Cerebellar nuclear complex (tissue), 1 donor: Measurements from ENCODE around the gene TCF7L2.

ENCODE experiments used
- DNase-seq, 2 experiments: peaks; one replicate each; lab custom pipeline; 2025; lab: John Stamatoyannopoulos, UW

TCF7L2 gene

DNA sequence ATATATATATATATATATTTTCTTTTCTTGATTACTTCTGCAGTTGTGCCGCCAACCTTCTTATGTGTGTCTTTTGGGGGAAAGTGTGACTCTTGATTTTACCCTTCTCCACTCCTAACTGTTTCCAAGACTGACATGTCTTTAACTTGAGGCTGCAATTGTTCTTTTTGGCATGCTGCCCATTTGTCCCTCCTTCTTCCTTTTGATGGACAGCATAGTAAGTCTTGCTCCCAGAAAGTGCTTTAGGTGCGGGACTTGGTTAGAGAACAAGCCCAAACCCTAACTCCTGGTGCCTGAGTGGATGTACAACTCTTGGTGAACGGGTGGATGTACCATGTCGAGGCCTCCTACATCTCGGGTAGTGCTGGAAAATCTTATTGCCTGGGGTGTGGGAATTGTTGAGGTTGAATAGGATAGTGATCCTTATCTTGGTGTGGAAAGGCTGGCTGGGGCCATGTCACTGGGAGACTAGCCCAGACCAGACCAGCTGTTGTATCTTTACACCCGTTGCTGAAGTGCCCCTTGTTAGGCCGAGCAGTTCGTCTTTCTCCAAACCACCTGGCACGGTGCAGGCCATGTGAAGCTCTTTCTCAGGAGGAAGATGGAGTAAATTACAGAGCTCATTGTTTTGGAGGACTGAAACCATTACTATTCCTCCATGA, 16.3 kb downstream of the TCF7L2 start:
- no peak for DNase-seq

DNA sequence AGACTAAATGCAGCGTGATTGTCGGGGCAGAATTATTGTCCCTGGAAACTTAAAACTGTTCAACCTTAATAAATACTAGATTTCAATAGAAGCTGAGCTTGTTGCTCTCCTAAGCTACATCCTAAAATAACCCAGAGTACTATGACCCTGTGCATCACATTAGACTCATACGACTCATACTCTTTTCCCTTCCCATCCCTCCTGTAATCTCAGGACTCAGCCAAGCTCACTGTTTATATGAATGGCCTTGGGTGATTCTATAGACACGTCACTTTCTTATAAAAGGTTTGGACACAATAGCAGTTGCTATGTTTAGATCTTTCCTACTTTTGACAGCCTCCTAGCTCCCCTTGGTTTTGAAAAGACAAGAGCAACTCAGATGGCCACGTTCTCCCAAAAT, 17.2 kb downstream of the TCF7L2 start:
- no peak for DNase-seq

DNA sequence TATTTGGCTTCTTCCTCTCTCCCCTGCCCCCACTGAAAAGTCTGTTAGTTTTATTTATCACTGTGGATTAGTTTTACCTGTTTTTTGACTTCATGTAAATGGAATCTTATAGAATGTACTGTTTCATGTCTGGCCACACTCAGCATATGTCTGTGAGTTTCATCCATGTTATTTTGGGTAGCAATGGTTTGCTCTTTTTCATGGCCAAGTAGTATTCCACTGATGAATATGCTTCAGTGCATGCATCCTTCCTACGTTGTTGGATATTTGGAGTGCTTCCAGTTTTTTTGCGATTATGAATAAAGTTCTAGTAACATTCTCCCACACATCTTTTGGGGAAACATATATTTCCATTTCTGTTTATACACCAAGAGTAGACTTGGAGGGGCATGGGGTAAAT, 19.1 kb downstream of the TCF7L2 start:
- DNase-seq = no peak

DNA sequence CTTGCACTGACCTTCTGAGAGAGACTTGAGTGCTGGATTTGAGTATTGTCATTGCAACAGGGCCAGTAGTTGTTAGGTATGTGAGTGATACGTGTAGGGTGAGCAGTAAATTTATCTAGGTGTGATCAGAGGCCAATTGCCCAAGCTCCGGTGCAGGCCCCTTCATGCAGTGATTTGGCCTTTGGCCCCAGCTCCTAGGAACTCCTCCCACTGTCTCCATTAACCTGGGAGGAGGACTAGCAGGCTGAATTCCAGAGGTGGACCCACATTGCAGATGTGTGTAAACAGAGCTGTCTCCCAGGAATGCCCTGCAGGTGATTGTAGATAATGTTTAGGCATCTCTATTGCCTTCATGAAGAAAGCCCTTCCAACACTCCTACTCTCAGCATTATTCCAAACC, 19.5 kb downstream of the TCF7L2 start:
- DNase-seq = no peak

DNA sequence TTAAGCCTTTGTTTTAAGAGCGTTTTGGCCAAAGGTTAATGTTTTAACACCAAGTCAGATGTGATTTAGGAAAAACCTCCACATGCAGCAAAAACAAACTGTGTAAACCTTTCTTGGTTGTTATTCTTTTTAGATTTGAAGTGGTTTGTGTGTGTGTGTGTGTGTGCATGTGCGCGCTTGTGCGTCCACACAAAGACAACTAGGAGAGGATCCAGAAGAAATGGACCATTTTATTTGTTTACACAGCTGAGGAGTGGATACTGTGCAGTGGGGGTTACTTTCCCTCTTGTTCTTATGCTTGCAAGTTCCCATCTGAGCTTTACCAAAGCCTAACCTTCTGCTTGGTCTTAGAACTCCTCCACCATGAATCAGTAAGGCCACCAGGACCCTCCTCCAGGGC, 20.0 kb downstream of the TCF7L2 start:
- DNase-seq = no peak

DNA sequence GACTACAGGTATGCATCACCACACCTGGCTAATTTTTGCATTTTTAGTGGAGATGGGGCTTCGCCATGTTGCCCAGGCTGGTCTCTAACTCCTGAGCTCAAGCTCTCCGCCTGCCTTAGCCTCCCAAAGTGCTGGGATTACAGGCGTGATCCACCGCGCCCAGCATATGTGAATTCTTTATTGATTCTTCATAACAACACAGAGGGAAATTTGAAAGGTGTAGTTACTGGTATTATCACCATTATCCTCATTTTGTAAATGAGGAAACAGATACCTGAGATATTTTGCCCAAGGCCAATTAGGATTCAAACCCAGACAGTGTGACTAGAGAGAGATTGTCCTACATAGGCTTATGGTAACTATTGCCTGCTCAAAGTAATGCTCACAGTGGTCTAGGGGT, 22.6 kb downstream of the TCF7L2 start:
- no peak for DNase-seq

DNA sequence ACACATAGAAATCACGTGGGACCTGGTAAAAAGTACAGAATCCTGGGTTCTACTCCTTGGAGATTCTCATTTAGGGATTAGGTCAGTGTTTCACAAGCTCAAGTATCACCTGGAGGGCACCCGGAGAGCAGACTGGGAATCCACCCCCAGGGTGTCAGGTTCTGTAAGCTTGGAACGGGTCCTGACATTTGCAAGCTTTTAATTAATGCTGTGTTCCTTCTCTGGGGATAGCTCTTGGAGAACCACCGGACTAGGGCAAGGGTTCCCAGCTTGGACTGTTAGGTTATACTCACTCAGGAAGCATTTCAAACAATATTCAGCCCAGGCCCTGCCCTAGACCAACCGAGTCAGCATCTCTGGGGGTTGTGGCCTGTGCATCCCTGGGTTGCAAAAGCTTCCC, 23.0 kb downstream of the TCF7L2 start:
- no peak for DNase-seq

DNA sequence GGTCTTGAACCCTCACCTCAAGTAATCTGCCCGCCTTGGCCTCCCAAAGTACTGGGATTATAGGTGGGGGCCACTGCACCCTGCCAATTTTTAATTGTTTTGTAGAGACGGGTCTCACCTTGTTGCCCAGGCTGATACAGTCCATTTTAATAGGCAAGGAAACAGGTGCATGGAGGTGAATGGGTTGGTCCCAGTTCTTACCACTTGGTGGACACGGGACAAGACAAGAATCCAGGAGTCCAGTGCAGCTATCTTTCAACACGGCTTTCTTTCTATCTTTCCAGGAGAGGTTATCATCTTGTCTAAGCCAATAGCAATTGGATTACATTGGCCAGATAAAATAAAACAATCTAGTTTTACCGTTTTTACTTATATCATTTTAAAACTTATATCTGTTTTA, 23.8 kb downstream of the TCF7L2 start:
- DNase-seq = no peak

DNA sequence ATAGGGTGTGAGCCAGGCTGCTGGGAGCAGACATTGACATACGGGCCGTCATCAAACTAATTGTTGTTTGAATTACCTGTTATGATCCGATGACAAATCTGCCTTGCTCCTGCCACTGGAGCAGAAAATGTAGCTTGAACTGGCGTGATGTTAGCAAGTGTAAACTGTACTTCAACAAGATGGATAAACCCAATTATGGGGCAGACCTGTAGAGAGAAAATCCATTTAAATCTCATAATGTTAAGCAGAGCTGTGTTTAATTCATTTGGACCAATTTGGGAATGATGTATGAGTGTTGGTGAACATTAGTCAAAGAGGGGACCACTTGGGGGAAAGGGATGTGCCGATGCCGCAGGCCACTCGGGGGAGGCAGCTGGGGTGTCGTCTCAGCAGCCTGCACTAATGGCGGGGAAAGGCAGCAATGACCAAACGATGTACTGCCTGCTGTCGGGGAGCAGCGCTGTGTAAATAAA, 27.4 kb downstream of the TCF7L2 start:
- no peak for DNase-seq

DNA sequence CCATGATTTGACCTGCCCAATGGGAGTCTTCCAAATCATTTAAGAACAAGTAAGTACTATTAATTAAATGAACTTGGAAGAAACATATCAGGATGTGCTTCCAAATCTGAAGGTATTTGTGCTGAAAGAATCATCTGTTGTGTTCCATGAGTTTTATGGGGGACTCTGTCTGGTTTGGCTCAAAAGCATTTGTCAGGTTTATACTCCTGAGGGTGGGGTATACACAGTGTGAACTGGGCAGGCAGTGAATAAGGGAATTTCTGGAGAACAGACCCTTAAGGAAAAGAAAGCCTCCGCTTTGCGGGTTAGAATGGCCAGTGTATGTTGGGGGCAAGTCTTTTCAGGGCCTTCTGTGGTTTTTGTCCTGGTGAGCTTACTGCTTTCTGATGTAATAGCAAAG, 29.9 kb downstream of the TCF7L2 start:
- no peak for DNase-seq

DNA sequence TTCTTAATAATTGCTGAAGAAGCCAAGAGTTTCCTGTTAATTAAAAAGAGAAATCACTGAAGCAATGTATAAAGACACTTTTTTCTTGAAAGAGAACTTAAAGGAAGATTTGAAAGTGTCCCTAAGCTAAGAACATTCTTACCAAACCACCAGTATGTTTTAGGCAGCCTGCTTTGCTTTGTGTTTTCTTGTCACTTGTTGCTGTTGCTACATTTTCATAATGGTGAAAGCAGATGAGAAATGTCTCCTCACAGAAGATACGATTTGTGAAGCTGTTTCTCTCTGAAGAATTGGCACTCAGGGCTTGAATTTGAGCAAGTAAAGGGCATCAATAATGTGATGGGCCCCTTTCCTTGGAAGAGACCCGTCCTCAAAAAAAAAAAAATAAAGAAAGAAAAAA, 30.9 kb downstream of the TCF7L2 start:
- no peak for DNase-seq

DNA sequence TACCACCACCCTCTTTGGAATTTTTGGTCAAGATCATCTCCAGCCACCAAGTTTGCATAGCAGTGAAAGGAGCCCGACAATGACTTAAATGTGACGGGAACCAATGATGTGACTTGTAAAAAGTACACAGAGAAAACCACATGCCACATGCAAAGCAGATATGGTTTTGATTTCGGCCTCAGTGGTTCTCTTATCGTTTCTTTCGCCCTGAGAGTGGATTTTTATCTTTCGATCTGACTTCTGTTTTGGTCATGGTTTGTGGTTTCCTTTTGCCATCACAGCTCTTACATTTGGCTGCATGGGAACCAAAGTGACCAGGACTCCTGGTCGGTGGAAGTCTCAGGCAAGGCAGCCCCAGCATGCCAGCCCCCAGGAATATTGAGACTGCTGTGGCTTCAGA, 31.5 kb downstream of the TCF7L2 start:
- DNase-seq = no peak

DNA sequence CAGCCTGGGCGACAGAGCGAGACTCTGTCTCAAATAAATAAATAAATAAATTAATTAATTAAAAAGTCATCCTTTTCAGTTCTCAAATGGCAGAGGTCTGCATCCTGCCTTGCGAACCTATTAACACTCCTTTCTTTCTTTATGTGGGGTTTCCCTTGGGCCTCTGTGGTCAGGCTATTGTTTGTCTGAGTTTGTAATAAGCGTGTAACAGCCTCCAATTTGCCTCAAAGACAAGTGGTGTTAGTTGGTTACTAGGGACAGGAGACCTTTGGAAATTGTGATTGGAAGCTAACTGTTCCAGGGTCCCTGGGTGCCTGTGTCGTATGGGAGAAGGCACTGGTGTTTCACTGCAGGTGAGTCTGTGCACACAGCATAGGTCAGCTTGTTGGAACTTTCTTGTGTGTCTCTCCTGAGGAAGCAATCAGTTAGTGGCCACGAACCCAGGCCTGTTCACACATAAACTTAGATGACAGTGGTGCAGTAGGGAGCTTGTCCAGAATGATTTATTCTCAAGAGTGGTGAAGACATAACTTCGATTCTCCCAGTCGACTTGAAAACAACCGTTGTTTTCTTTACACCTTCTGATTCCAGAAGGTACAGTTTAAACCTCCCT, 33.5 kb downstream of the TCF7L2 start:
- no peak for DNase-seq

DNA sequence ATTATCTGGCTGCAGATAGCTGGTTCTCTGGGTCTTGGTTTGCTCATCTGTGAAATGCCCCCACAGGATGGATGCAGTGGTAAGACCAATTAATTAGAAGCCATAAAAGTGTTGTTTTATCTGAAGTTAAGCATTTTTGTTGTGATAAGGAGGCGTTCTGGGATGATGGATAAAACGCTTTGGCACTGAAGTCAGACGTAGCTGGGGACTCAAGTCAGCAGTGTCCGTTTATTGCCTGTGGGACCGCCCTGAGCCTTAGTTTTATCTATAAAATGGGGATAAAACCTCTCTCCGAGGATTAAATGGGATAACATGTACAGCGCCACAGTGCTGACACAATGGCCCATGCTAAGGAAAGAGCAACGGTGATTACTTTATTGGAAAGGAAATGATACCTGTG, 34.7 kb downstream of the TCF7L2 start:
- no peak for DNase-seq

DNA sequence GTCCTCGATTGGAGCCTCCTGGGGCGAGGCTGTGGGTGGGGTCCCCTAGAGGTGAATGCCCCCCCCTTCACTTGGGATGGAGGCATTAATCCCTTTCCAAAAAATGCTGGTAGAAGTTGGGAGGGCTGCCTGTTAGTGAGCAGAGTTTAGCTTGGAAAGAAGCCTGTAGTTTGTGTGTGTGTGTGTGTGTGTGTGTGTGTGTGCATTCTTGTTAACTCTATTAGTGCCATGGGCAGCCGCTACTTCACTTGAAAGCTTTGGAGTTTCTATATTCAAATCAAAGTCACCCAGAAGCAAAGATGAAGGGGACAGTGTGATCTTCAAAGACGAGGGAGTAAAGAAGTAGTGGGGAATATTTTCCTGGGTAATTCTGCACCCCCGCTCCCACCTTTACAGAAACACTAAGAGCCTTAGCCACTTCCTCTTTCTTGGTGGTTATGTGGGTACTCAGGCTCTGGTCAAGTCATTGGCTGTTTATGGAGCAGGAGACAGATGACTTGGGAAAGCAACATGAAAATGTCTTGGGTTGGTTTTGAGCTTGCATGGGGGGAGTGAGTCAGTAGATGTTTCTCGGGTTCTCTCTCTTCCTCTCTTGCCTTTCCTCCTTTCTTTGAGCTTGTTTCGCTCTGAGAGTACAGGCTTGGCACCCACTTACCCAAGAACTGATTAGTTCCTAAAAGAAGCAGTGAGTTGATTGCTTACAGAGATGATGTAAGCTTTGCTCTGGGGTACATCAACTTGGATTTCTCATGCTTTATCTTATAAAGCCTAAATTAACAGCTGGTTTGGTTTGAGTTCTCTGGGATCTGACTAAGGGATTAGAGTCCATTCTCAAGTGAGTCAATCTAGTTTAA, 35.9 kb downstream of the TCF7L2 start:
- DNase-seq = no peak

DNA sequence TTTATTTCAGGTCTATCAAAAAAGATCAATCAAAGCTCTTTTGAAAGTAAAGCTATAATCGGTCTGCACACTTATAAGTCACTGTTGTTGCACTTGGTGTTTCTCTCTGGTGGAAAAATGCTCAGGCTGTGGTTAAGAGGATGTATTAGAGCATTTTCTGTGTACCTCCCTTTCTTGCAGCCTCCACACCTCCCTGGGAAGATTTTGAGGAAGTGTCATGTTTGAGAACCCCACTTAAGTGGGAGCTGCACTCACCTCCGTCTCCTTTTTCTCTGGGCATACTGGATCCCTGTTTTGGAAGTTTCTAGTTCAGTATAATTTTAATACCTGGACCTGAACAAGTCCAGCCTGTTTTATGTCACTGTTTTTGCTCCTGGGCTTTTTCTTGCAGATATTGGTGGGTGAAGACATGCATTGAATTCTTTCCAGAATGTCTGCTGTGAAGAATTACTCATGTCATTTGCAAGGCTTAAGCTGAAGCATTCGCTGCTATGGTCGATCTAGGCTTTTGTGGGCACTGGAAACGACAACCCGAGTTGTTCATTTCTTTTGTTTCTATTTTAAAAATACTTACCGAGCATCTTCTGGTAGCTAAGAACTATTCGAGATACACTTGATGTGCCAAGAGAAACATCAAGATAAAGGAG, 36.6 kb downstream of the TCF7L2 start:
- no peak for DNase-seq

DNA sequence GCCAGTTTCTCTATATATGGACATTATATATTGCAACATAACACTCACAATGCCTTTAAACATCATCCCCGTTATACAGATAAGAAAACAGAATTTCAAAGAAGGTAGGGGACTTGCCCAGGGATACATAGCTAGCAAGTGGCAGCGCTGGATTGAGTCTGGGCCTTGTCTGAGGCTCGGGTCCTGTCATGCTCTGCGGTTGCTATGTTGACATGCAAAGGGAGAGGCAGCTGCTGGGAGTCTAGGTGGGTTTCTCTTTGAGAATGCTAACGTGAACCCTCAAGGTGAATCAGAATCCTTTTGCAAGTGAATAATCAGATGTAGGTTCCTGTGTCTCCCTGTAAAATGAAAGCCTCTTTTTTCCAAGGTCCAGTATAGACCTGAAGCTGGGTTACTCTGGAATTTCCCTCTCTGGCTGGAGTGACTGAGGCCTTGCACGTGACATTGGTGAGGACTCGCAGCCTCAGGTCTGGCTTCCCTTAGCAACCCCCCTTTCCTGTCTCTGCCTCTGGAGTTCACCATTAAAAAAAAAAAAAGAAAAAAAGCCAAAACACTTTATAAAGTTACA, 38.9 kb downstream of the TCF7L2 start:
- DNase-seq = no peak

DNA sequence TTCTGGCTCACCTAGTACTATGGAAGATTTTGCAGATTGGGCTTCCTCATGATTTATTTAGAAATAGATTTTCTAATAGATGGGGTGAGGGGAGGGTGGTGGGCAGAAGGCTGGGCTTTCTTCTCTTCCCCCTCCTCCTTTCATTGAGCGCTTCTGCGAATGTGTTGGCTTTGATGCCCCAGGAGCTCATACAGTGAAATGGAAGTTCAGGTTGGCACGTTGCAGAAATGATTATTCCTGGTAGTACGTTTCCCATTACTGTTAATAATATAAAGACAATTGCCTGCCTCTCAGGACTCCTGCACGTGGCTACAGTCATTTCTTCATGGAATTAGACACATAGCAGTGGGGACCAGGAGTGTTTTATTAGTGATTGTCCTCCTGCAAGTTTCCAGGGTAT, 39.8 kb downstream of the TCF7L2 start:
- no peak for DNase-seq

DNA sequence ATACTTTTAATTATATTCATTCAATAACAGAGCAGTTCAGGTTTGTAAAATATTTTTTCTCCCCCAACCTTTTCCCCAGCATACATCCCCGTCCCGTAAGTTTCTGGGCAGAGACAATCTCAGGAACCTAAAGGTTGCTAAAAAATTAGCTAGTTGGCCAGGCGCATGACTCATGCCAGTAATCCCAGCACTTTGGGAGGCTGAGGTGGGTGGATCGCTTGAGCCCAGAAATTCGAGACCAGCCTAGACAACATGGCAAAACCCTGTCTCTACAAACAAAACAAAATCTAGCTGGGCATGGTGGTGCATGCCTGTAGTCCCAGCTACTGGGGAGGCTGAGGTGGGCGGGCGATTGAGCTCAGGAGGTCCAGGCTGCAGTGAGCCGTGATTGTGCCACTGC, 40.2 kb downstream of the TCF7L2 start:
- DNase-seq = no peak

DNA sequence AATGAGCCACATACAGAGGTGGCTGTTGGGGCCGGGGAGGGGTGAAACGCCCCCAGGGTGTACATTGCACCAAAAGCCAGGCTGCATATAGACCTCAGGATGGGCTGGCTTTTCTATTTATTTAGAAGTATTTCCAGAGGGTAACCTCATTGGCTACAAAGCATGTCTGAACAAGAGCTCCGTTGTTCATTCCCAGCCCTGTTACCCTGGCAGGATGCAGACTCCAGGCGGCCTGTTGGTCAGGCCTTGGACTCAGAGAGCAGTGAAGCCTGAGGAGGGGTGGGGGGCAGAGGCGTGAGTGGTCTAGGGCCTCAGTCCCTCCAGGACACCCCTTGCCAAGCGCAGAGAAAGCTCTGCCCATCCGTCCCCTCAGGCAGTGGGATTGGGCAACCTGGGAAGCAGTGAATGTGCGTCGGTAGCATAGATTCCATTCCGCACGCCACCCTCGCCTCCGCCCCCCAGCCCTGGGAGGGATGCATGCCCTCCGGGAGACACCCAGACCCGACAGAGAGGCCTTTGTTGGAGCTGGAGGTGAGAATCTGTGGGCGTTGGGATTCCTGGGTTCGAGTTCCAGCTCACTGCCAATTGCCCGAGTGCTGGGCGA, 41.9 kb downstream of the TCF7L2 start:
- no peak for DNase-seq

DNA sequence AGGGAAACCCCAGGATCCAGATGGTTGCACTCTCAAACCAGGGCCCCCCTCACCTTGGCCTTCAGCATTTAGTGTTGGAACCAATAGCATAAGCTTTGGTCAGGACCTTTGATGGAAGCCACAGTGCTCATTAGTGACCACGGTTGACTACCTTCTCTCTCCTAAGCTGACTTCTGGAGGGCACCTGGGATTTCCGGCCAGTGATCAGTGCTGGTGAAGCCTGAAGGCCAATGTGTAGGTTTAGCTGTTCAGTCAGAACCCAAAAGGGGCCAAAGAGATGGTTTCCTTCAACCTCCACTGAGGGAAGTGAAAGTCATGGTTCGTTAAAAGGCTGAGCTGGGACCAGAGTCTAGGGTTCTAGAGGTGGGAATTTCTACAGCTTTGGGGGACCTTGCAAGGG, 46.4 kb downstream of the TCF7L2 start:
- no peak for DNase-seq

DNA sequence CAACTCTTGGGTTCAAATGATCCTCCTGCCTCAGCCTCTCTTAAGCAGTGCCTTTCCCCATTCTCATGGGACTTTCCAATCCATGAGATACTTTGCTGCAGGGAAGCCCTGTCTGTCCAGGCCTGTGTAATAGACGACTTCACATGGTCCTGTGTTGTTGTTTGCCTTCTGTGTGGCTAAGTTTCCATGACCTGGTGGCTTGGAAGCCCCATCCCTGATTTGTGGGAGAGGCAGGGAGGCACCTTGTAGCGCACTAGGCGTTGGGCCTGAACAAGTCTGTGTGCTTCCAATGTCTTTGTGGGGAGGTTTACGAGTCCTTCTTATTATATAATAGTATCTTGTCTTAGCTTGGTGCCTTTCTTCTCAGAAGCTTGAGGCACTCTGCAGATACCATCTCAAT, 49.1 kb downstream of the TCF7L2 start:
- no peak for DNase-seq
